Endothelial cell (in vitro differentiated cells): Measurements from ENCODE around the gene GPR183. TPM values are rescaled to one million over a fixed set of nuclear protein-coding genes. Genes with fewer than 3 reads are reported as not detected.
A peak's percentile ranks its signal among the peaks of the same experiment; 100 is the strongest.

ENCODE experiments used
- DNase-seq: peaks from one replicate; pipeline ENCODE4 v3.0.0; 2021; ENCODE audit warnings: low spot score
- H3K27ac Mint-ChIP-seq: one replicate; pipeline ENCODE4 v1.8.0; 2021; ENCODE audit warnings: mixed read lengths, inconsistent platforms; ENCODE audit not compliant: unreplicated experiment
- H3K27me3 Mint-ChIP-seq: one replicate; pipeline ENCODE4 v1.8.0; 2021; ENCODE audit warnings: mild to moderate bottlenecking, moderate library complexity, mixed read lengths, inconsistent platforms; ENCODE audit not compliant: unreplicated experiment
- H3K36me3 Mint-ChIP-seq: one replicate; pipeline ENCODE4 v1.8.0; 2021; ENCODE audit warnings: mild to moderate bottlenecking, low read depth, mixed read lengths, inconsistent platforms; ENCODE audit not compliant: unreplicated experiment
- H3K4me1 Mint-ChIP-seq: one replicate; pipeline ENCODE4 v1.8.0; 2021; ENCODE audit warnings: mild to moderate bottlenecking, mixed read lengths, inconsistent platforms; ENCODE audit not compliant: unreplicated experiment
- H3K4me3 Mint-ChIP-seq: one replicate; pipeline ENCODE4 v1.8.0; 2021; ENCODE audit warnings: mild to moderate bottlenecking, mixed read lengths, inconsistent platforms; ENCODE audit not compliant: unreplicated experiment
- H3K9me3 Mint-ChIP-seq: one replicate; pipeline ENCODE4 v1.8.0; 2021; ENCODE audit warnings: mixed read lengths, inconsistent platforms; ENCODE audit not compliant: unreplicated experiment
- CTCF ChIP-seq: fragments of 200-600 bp; sonication (generic); IDR thresholded peaks from one replicate; pipeline ENCODE4 v1.5.0; 2021; ENCODE audit warnings: antibody characterized with exemption; ENCODE audit not compliant: unreplicated experiment
- total RNA-seq: library from RNA; stranded (reverse); fragmentation: NEBNext Ultra II Directional; extraction: Animal tissue kit (Norgen Biotek cat#: 25700); gene quantifications from one replicate; pipeline ENCODE4 v1.2.1, GENCODE V29; 2021; ENCODE audit not compliant: unreplicated experiment

Gene GPR183
- total RNA-seq, 1 donor from 2014 or later, result not detected

- Mint-ChIP-seq H3K4me1 (peaks cover 8% of the 10 kb centered on the region), H3K27me3 (no peaks in the 10 kb centered on the region), H3K9me3 (no peaks in the 10 kb centered on the region), H3K36me3 (peaks cover 45% of the 10 kb centered on the region), H3K4me3 (peak overlapping the region; percentile 8), H3K27ac (no peak overlapping the region)
- no peak for TF ChIP-seq CTCF
- no peak for DNase-seq
These were observed 47.3 kb upstream of the GPR183 start for GRCh38 chr13:99354371-99354951.

- DNase-seq, result no peak
These were observed 46.6 kb upstream of the GPR183 start for GRCh38 chr13:99353836-99354235.

GRCh38 chr13:99353246-99353600 lies 46.0 kb upstream of the GPR183 start:
- Mint-ChIP-seq H3K27me3 (peaks cover 4% of the 10 kb centered on the region), H3K4me1 (peaks cover 8% of the 10 kb centered on the region), H3K36me3 (peaks cover 47% of the 10 kb centered on the region), H3K9me3 (no peaks in the 10 kb centered on the region), H3K27ac (no peak overlapping the region), H3K4me3 (no peak overlapping the region)
- no peak for DNase-seq
- no peak for TF ChIP-seq CTCF

More at GRCh38 chr13:99353836-99354235, 46.6 kb upstream of the GPR183 start:
- no peak for TF ChIP-seq CTCF
- peaks cover under 1% of the 10 kb centered on the region for H3K27me3 Mint-ChIP-seq
- peaks cover 46% of the 10 kb centered on the region for H3K36me3 Mint-ChIP-seq
- no peak overlapping the region for H3K27ac Mint-ChIP-seq
- H3K4me3 Mint-ChIP-seq, result no peak overlapping the region
- peaks cover 8% of the 10 kb centered on the region for H3K4me1 Mint-ChIP-seq
- no peaks in the 10 kb centered on the region for H3K9me3 Mint-ChIP-seq

- TF ChIP-seq CTCF, result no peak
- Mint-ChIP-seq H3K27me3 (peaks cover 4% of the 10 kb centered on the region), H3K4me3 (no peak overlapping the region), H3K4me1 (peaks cover 8% of the 10 kb centered on the region), H3K27ac (no peak overlapping the region), H3K9me3 (no peaks in the 10 kb centered on the region), H3K36me3 (peaks cover 46% of the 10 kb centered on the region)
- no peak for DNase-seq
These were observed 45.4 kb upstream of the GPR183 start for GRCh38 chr13:99352351-99353245.

GRCh38 chr13:99351772-99352171 lies 44.6 kb upstream of the GPR183 start:
- TF ChIP-seq CTCF, result no peak
- no peak for DNase-seq
- Mint-ChIP-seq H3K4me3 (no peak overlapping the region), H3K27me3 (peaks cover 4% of the 10 kb centered on the region), H3K9me3 (no peaks in the 10 kb centered on the region), H3K36me3 (peaks cover 39% of the 10 kb centered on the region), H3K27ac (no peak overlapping the region), H3K4me1 (peaks cover 8% of the 10 kb centered on the region)
